HG03575 (cell line): Measurements from ENCODE around the gene NAALADL2.

Experiments used
- ATAC-seq: cut with Tn5 transposase; IDR thresholded peaks from one replicate; pipeline ENCODE4 v1.9.1; 2021; ENCODE audit not compliant: unreplicated experiment, insufficient number of reproducible peaks, low FRiP score; ENCODE audit errors: extremely low read depth

The NAALADL2 gene

DNA sequence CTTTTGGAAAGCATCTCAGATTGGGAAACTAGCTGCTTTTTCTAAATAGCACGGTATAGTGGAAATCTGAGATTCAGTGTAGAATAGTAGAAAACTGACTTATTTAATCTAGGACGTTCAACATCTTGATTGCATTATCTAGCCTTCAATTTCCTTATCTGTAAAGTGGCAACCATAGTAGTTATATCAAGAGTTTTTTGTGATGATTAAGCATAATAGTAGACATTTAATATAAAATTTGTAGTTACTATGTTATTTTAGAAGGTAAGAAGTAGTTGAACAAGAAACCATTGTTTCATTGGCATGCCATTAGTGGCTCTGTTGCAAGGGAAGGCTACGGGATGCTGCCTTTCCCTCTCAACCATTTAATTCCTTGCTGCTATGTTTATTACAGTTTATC lies 367.3 kb downstream of the NAALADL2 start:
- no peak for ATAC-seq

DNA sequence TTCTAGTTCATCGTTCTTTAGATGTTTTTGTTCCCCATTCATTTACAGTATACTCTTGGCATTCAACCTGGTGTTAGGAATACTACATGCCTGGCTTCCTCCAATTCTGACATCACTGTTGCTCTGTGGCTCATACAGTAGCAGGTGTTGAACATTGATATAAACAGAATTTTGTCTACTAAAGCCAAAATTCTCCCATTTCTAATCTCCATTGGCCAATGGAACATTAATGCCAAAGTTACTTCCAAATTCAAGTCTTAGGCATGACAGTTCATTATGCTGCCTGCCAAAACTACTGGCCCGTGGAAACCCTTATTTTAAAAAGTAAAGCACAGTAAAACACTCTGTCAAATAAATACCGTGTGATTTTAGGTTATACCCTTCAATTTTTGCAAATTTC lies 368.0 kb downstream of the NAALADL2 start:
- no peak for ATAC-seq

DNA sequence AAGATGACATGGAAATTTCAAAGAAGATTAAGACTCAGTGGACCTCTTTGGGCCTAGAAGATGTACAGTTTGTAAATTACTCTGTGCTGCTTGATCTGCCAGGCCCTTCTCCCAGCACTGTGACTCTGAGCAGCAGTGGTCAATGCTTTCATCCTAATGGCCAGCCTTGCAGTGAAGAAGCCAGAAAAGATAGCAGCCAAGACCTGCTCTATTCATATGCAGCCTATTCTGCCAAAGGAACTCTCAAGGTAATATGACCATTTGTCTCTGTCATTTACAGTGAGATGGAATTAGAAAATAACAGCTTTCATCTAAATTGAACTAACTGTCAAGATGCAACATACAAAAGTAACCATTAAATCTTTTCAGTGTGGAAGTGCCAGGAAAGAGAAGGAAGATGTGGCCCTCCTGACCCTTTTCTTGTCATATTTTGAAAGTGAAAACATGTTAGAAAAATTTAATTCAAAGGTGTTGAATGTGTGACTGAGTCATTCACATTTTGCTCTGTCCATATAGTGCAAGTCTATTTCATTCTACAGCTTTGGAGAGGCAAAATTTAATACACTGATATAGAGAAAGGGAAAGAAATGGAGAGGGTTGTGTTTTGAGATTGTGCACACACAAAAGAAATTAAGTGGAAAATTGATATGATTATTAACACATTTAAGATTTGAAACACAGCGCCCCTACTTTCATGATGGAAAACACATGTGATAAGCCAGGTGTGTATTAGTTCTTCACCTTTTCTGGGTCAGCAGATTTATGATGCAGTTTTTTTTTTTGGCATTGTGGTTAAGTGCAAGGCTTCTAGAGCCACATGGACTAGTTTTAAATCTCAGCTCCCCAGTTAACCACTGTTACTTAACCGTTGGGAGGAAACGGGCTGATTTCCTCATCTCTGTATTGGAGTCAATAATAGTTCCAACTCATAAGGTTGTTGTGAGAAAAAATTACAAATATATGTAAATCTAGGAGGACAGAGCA lies 375.1 kb downstream of the NAALADL2 start:
- no peak for ATAC-seq

DNA sequence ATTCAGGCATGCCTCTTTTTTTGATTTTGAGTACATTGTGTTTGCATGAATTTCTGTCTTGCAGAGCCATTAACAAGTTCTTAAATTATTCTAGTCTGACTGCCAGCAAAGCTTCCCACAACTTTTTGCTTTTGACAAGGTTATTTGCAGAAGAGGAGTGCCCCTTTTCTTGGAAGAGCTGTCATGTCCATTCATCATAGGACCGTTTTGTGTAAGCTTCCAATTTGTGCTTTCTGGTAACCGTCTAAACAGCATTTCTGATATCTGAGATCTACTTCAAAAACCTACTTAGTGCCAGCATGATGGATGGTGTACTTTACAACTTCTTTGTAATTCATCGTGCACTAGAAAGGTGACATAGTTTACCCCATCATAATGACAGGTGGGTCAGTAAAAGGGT lies 379.7 kb downstream of the NAALADL2 start:
- ATAC-seq, result no peak

DNA sequence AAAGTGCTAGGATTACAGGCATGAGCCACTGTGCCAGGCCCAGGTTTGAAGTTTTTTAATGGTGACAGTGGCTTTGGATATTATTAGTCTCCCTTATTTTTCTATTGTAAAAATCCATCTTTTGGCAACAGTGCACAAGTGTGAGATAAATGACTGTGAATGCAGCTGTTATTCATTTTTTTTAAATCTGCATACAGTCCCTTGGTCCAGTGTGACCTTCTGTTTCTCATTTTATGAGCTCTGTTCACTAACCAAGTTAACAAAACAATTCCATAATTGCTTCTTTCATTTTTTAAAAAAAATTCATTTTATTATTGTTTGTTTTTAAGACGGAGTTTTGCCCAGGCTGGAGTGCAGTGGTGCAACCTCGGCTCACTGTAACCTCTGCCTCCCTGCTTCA lies 381.8 kb downstream of the NAALADL2 start:
- no peak for ATAC-seq

DNA sequence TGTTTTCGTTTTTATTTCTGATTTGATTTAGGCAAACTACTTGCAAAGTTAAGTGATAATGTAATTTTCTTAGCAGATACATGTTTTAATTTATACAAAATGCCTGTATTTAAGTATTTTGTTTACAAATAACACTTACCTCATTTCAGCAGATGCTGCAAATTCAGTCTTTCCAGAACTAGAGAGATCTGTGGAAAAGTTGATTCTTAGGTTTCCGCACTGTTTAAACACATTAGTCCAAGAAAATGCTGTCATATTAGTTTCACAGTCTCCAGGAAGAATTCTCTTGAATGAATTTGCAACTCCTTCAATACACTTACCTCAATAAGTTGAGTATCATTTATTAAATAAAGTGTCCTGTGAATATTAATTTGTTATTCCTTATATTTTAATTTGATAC lies 383.1 kb downstream of the NAALADL2 start:
- no peak for ATAC-seq

DNA sequence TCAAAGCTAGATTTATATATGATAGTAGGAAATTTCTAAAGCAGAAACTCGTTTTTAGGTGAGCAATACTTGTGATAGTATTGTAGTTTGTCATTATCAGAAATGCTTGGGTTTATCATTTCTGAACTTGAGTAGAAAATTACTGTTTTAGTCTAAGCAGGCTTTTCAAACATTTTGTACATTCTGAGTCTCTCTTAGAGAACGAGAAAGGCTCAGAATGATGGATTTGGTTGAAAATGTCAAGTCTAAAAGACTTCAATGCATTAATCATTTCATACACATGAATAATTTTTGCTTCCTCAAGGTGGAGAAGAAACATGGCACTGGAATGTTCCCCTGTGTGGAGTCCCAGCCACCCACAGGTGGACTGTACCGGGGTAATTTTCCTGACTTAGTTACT lies 387.1 kb downstream of the NAALADL2 start:
- no peak for ATAC-seq

DNA sequence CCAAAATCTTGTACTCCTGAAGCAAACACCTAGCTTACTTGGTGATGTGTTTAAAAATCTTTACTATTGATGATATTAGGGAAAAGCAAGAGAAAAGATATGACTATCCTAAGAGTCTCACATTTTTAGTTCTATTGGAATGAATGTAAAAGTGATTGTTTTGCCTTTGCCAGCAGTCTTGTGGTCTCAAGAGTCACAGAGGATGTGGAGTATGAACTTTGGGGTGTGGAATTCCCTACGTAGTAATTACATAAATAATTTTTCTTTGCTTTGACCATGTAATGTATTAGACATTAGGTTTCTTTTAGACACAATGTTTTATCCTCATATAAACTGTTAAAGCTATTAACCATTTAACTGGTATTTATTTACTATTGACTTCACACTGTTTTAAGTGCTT lies 387.6 kb downstream of the NAALADL2 start:
- no peak for ATAC-seq

DNA sequence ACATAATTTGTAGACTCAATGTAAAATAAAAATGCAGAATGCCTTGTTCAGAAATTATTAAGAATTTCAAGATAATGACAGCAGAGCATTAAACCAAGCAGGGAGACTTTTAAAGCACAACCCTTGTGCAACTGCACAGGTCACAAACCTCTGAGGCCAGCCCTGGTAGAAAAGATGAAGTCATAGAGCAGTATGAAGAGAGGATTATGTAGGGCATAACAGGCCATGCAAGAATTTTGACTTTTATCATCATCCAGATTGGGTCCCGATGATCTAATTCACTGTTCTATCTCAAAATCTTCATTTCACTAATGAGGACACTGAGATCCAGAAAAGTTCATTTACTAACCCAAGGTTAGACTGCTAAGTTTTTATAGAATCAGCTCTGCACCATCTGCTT lies 388.5 kb downstream of the NAALADL2 start:
- ATAC-seq, result no peak

DNA sequence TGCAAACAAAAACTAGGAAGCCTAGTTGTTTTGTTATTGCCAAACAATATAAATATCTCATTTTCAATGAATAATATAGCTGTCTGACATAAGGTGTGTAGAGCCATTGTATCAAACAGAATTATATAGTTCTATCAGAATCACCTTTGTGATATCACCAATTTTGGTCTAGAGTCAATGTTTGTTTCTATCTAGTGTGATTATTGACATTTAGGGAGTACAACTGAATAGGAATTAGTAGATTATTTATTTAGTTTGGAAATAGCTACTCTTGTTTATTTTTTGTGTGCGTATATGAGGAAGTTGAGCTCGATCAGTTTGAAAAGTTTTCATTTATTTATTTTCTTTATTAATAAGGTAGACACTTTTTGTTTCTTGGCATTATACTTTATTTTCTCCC lies 389.7 kb downstream of the NAALADL2 start:
- ATAC-seq, result no peak

DNA sequence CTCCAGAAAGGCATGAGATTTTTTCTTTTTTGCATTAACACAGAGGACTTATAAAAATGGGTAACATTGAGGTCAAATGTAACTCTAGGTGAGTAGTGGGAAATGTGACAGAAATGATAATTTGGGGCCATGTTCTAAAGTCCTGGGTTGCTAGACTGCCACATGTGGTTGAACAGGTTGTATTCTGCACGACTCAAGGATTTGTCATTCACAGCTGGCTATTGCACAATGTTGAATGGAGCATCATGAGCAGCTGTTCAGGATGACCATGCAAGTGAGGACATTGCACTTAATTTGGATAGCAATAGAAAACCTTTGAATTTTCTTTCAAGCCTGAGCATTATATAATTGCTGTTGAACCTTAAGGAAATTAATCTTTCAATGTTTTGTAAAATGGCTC lies 396.6 kb downstream of the NAALADL2 start:
- ATAC-seq, result no peak

DNA sequence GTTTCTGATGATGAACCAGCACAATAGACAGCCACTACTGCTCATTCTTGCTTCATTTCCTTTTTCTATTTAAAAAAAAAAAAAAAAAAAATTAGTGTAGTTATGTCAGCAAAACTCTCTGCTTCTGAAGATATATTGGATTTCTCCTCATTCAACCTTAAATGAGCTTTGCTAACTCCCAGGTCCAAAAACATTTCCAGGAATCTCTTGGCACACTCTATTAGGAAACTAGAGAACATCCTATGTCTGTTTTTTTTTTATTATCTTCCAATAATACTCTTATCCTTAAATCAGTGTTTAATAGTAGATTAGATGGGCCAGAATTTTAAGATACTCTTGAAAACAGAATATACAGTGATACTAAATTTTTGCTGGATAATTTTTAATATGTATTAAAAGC lies 398.0 kb downstream of the NAALADL2 start:
- no peak for ATAC-seq

DNA sequence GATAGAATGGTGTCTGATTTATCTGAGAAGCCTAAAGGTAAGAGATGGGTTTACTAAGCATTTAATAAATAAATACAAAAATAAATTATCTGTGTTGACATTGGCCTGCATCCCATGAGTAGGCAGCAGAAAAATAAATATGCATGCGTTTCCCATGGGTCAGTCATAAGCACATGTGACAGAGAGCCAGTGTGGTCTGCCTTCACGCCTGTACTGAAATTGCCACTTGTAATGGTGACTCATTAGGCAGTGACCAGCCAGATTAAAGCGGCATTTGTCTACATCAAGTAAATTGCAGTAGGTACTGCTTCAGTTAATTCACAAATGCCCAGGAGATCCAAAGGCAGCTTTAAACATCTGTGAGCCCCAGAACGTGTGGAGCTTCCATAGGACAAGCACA lies 399.6 kb downstream of the NAALADL2 start:
- ATAC-seq, result no peak

DNA sequence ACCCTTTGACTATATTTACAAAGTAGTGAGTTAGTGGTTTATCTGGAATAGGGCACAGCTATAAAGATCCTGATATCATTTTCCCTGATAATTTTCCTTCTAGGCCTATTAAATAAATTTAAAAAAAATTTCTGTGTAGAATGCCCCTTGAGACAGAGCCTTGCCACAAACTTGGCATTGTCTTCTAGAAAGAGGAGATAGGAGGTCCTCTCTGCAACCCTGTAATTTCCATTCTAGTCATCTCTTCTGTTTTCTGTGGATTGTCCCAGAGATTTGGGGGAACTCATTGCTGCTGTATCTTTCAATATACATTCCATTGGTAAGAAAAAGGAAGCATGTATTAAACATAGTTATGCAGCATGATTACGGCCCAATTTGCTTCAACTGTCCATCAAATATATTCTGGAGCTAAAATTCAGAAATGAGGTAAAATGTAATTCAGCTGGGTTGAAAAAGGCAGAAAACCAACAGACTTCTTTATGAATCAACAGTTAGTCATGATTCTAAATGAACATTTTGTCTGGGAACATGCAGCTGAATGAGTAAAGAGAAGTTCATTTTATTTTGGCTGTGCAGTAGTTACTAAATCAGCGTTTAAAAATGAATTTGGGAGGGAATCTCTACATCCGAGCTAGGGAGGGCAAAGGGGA lies 401.1 kb downstream of the NAALADL2 start:
- no peak for ATAC-seq

DNA sequence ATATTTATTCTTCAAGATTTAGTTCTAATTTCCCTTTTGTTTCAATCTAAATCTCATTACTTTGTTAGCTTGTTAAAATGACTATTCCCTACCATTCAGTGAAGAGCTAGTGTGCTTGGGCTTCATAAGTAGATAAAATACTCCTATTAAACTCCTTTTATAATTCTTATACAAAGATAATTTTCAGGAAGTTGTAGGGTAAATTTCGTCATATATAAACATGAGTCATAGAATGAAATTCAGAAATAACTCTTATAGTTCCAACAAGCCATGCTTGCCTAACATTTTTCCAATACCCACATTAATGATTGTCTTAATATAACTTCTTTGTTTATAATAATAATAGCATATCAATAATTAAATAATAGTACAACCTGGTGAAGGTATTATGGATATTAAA lies 407.3 kb downstream of the NAALADL2 start:
- ATAC-seq, result no peak

DNA sequence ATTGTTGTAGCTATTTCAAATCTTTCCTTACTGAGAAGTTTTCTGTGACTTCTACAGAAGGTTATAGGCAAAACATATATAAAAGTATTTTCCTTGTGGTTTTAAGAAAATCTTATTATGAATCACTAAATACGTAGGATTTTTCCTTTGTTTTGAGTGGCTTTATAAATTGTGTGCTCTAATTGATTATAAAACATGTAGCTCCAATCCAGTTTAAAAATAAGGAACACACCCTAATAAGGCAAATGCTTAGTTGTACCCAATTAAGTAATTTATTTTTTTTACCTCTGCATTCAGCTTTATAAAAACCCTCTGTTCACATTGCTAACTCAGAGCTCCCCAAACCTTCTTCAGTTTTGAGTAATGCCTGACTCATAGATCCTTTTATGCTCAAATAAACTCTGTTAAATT lies 408.0 kb downstream of the NAALADL2 start:
- ATAC-seq, result no peak

DNA sequence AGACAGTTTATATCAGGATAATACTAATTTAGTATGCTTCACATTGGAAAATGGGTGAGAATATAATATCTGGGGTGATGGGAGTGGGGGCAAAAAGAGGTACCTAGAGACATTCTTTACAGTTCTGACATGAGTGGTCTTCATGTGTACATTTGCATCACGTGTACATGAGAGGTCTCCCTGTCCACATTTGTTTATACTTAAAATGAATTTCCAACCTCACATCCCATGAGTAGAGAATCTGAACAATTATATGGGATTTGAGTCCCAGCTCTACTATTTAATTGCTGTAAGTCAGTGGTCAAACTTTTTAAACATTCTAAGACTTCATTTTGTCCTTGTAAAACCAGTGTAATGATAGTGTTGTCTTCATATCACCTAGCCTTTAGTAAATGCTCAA lies 408.4 kb downstream of the NAALADL2 start:
- ATAC-seq, result no peak

DNA sequence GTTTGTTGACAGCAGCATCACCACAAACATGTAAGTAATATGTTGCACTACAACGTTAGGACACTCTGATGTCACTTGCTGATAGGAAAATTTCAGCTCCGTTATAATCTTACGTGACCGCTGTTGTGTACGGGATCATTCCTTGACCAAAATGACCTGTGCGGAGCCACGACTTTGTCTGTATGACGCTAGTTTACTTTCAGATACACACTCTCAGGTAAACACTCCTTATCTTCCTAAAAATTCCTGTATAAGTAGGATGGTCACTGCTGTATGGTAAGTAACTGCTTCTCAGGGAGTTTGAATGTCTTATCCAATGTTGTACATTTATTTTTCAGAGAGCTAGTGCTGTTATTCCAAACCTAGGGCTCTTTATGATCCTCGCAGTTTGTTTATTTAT lies 410.3 kb downstream of the NAALADL2 start:
- no peak for ATAC-seq

DNA sequence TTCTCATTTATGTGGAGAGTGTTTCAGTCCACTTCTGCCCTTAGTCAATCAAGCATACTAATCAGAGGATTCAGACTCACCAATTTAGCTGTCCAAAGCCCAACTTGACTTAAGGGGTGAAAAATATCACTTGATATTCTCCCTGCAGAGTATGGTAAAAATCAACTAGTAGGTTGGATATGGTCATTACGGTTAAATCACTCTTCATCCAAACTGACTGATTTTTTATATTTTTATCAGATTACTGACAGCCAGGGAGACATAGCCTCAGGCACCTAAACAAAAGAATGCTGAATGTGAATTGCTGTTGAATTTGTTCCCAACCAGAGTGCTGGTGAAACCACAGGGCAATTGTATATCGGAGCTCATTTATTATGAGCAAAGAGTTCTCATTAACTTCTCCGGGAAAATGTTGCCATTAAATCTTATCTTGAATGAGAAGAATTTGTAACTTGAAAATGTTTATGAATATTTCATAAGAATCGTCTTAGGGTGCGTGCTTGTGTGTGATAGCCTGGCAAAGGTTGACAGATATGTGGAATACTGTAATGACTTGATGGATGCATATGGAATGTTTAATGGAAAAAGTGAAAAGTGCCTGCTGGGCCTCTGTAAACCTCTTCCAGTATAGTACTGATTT lies 411.2 kb downstream of the NAALADL2 start:
- no peak for ATAC-seq

DNA sequence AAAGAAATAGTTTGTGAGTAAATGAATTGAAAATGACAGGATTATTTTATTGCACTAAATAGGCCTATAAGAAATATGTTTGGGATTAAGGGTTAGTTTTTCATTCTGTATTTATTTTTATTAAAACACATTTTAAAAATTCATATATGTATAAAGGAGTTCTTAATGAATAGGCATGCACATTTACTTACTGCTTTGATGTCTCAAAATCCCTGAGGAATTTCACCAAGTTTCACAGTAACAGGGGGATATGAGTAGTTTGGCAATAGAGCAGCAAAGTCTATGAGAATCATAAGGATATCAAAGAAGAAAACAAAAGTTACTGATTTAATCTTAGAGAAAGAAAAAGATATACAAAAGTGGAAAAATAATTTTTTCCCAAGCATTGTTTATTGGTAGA lies 411.7 kb downstream of the NAALADL2 start:
- no peak for ATAC-seq
